Thymus (tissue), 11 donors: ENCODE measurements around the gene PLEKHA6. TPM values are rescaled to one million over a fixed set of nuclear protein-coding genes. Genes with fewer than 3 reads are reported as not detected.

Experiments used
- DNase-seq, 9 donors: peaks; one replicate each; pipeline ENCODE4 v3.0.0-alpha.2; 2013; ENCODE audit warnings: low spot score in 9 of 9, low read depth in 6 of 9, missing footprints in 1 of 9
- H3K27ac ChIP-seq, 2 donors: one replicate each; pipeline ENCODE4 v1.5.1; 2013; ENCODE audit warnings: control low read depth in 1 of 2, low read depth in 1 of 2, low read length in 1 of 2, mild to moderate bottlenecking in 1 of 2, moderate library complexity in 1 of 2
- H3K27me3 ChIP-seq, 2 donors: one replicate each; pipeline ENCODE4 v1.5.1; 2013; ENCODE audit warnings: low read length in 1 of 2; ENCODE audit not compliant: control insufficient read depth in 2 of 2, insufficient read depth in 1 of 2
- H3K36me3 ChIP-seq, 2 donors: one replicate each; pipeline ENCODE4 v1.5.1; 2013; ENCODE audit warnings: low read length in 1 of 2, mild to moderate bottlenecking in 1 of 2, moderate library complexity in 1 of 2; ENCODE audit not compliant: control insufficient read depth in 2 of 2, insufficient read depth in 2 of 2
- H3K4me1 ChIP-seq, 2 donors: one replicate each; pipeline ENCODE4 v1.5.1; 2013; ENCODE audit warnings: low read length in 2 of 2; ENCODE audit not compliant: control insufficient read depth in 2 of 2, insufficient read depth in 2 of 2
- H3K4me3 ChIP-seq, 2 donors: one replicate each; pipeline ENCODE4 v1.5.1; 2013; ENCODE audit warnings: low read length in 2 of 2, control low read depth in 1 of 2, mild to moderate bottlenecking in 1 of 2
- H3K9me3 ChIP-seq, 2 donors: one replicate each; pipeline ENCODE4 v1.5.1; 2013; ENCODE audit warnings: low read length in 1 of 2, mild to moderate bottlenecking in 1 of 2; ENCODE audit not compliant: control insufficient read depth in 2 of 2, insufficient read depth in 1 of 2
- WGBS: extraction: QIAGEN DNeasy Blood & Tissue Kit; methylation state at CpG from one replicate; pipeline ENCODE4 v1.1.7; 2013; 5-methylcytosine and 5-hydroxymethylcytosine counted together
- polyA plus RNA-seq: library from polyadenylated mRNA; stranded (reverse); fragments of 200-250 nt; gene quantifications from one replicate; pipeline ENCODE4 v1.2.3, GENCODE V29; 2013
- total RNA-seq: library from RNA; stranded (reverse); fragments of 120-200 nt; gene quantifications from one replicate; pipeline ENCODE4 v1.2.4, GENCODE V29; 2013
- donor health status: healthy.

Gene PLEKHA6
- total and polyA plus RNA-seq, 2 donors: 0.47 to 1.4 TPM

DNA sequence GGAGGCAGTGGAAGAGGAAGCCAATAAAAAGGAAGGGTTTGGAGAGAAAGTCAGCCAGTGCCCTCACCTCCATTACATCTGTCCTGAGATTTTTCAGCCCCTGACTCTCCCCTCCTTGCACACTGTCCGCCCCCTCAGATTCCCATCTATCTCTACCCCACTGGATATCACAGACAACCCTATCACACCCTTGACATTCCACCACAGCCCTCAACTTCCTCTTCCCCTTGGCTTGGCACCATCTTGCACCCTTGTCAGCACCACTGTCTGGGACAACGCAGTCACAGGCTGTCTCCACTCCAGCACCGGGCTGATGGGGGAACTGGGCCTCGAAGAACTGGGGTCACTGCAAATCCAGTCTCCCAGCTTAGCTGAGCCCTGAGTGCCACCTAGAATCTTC is 14.2 kb upstream of the PLEKHA6 start:
- no peaks in the 10 kb centered on the region for H3K9me3 ChIP-seq
- no peak overlapping the region for H3K4me3 ChIP-seq
- WGBS: 77% methylated on average over 4 of the region's 4 CpGs

DNA sequence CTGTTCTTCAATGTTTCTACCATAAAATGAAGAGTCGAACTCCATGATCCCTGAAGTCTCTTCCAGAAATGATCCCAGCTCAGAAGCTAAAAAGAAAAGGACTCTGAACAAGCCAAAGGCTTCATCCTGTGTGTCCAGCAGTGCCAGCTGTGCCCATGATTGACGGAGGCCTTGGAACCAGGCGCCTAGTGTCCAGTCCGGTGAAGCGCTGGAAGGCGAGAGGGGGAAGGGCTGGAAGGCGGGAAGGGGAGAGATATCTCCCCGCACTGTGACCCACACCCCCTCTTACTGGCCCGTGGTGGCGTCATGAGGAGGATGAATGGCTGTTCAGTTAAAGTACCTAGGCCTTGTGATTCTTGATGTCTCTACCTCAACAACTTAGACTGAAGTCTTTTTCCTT is 10.4 kb upstream of the PLEKHA6 start:
- Histone ChIP-seq H3K9me3 (no peaks in the 10 kb centered on the region), H3K27ac (no peak overlapping the region), H3K27me3 (peaks cover 5 to 16% of the 10 kb centered on the region in 2 donors), H3K36me3 (no peaks in the 10 kb centered on the region), H3K4me3 (no peak overlapping the region), H3K4me1 (no peaks in the 10 kb centered on the region)
- no peak for DNase-seq
- WGBS: 98% methylated on average over 10 of the region's 10 CpGs

More for the DNA sequence above, 14.2 kb upstream of the PLEKHA6 start:
- Histone ChIP-seq H3K36me3 (no peaks in the 10 kb centered on the region), H3K27ac (no peak overlapping the region), H3K4me1 (peaks cover 0 to 12% of the 10 kb centered on the region in 2 donors), H3K27me3 (peaks cover 18 to 51% of the 10 kb centered on the region in 2 donors)
- no peak for DNase-seq

DNA sequence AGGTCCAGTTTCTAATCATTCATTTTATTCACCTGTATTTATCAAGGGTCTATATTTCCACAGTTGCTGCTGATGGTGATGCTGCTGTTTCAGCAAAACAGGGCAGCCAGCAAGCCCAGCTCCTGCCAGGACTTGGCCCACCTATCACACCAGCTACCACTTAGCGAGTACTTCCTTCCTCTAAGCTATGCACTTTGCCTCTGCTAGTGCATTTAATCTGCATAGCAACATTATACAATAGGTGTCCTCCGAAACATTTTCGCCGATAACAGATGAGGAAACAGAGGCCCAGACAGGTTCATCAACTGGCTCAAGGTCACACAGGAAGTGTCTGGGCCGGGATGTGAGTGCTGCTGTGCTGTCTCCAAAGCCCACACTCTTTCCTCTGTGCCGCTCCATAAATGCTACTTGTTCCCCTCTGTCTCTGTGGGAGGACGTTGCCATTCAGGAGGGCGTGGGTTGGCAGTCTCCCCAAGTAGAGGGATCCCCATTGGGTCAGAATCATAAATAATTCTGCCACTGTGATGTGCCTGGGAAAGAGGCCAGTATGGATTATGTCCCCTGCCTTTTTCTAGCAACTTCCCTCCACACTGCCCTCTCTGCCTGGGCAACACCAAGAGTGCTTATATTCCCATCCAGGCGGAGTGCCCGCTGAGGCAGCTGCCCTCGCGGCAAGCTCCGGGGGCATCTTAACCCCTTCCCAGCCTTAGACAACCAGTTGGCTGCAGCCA is 9.4 kb upstream of the PLEKHA6 start:
- H3K4me1 ChIP-seq: no peaks in the 10 kb centered on the region
- no peaks in the 10 kb centered on the region for H3K9me3 ChIP-seq
- DNase-seq: no peak
- no peak overlapping the region for H3K4me3 ChIP-seq
- H3K27ac ChIP-seq: no peak overlapping the region
- WGBS: 59% methylated on average over 13 of the region's 13 CpGs
- no peaks in the 10 kb centered on the region for H3K36me3 ChIP-seq
- H3K27me3 ChIP-seq: peaks cover 0 to 7% of the 10 kb centered on the region in 2 donors

GRCh38 chr1:204367956-204368355 is 8.2 kb upstream of the PLEKHA6 start:
- Histone ChIP-seq H3K36me3 (no peaks in the 10 kb centered on the region), H3K27me3 (peaks cover 0 to 6% of the 10 kb centered on the region in 2 donors), H3K27ac (no peak overlapping the region), H3K4me3 (no peak overlapping the region), H3K4me1 (peaks cover 4 to 9% of the 10 kb centered on the region in 2 donors), H3K9me3 (no peaks in the 10 kb centered on the region)
- WGBS: 95% methylated on average over 10 of the region's 10 CpGs
- no peak for DNase-seq

DNA sequence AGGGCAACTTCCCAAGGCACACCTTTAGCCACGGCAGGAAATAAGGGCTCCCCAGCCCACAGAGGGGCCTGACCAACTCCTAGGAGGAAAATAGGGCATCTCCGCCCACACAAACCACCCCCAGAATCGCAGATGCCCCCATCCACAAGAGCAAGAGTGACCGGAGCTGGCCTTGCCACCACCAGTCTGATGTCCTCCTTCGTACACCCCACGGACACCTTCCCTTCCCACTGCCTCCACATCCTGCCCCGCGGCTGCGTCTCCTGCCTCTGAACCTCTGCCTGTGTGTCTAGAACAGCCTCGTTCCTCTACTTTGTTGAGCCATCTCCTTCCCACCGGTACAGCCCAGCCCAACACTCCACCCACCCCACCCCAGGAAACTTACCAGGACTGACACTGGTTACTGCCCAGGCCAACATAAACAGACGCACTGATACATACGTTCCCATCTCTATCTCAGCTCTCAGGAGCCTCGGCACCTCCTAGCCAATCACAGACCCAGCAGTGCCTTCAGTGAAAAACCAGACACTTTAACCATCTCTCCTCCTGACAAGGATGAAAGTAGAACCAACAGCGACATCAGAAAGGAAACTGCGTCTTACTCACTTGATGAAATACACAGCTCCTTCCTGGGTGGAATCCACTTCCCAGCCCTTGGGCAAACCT is 7.6 kb upstream of the PLEKHA6 start:
- no peak overlapping the region for H3K27ac ChIP-seq
- no peak for DNase-seq
- H3K4me3 ChIP-seq: no peak overlapping the region
- peaks cover 0 to 6% of the 10 kb centered on the region in 2 donors for H3K27me3 ChIP-seq
- 95% methylated on average over 16 of the region's 16 CpGs for WGBS
- no peaks in the 10 kb centered on the region for H3K9me3 ChIP-seq
- no peaks in the 10 kb centered on the region for H3K36me3 ChIP-seq
- H3K4me1 ChIP-seq: peaks cover 4 to 11% of the 10 kb centered on the region in 2 donors

- no peak for DNase-seq
- WGBS: 93% methylated on average over 7 of the region's 7 CpGs
- no peaks in the 10 kb centered on the region for H3K9me3 ChIP-seq
- peaks cover 4 to 11% of the 10 kb centered on the region in 2 donors for H3K4me1 ChIP-seq
- H3K27ac ChIP-seq: no peak overlapping the region
- no peak overlapping the region for H3K4me3 ChIP-seq
- peaks cover 0 to 6% of the 10 kb centered on the region in 2 donors for H3K27me3 ChIP-seq
- H3K36me3 ChIP-seq: no peaks in the 10 kb centered on the region
Measured at GRCh38 chr1:204366759-204367158, 7.0 kb upstream of the PLEKHA6 start.

GRCh38 chr1:204363335-204364114 is 3.8 kb upstream of the PLEKHA6 start:
- Histone ChIP-seq H3K4me1 (peaks cover 4 to 27% of the 10 kb centered on the region in 2 donors), H3K9me3 (no peaks in the 10 kb centered on the region)

GRCh38 chr1:204362984-204363334 is 3.2 kb upstream of the PLEKHA6 start:
- Histone ChIP-seq H3K27ac (peak overlapping the region; percentile 1 to 28), H3K4me3 (peak overlapping the region; percentile 44 to 51), H3K36me3 (no peaks in the 10 kb centered on the region), H3K4me1 (peaks cover 4 to 27% of the 10 kb centered on the region in 2 donors), H3K9me3 (no peaks in the 10 kb centered on the region), H3K27me3 (peaks cover 0 to 11% of the 10 kb centered on the region in 2 donors)
- WGBS: 62% methylated on average over 11 of the region's 11 CpGs
- DNase-seq: no peak

More at GRCh38 chr1:204363335-204364114, 3.8 kb upstream of the PLEKHA6 start:
- Histone ChIP-seq H3K4me3 (peak overlapping the region; percentile 44 to 51), H3K27me3 (peaks cover 0 to 11% of the 10 kb centered on the region in 2 donors), H3K27ac (peak overlapping the region; percentile 1 to 28), H3K36me3 (no peaks in the 10 kb centered on the region)
- 2% methylated on average over 27 of the region's 27 CpGs for whole genome bisulfite sequencing
- peak; percentile 61 to 90 (median 77) for DNase-seq

GRCh38 chr1:204361781-204362180 is 2.1 kb upstream of the PLEKHA6 start:
- Histone ChIP-seq H3K4me3 (no peak overlapping the region), H3K27me3 (peaks cover 0 to 11% of the 10 kb centered on the region in 2 donors), H3K4me1 (peaks cover 4 to 27% of the 10 kb centered on the region in 2 donors), H3K36me3 (no peaks in the 10 kb centered on the region), H3K9me3 (no peaks in the 10 kb centered on the region), H3K27ac (no peak overlapping the region)
- WGBS: 94% methylated on average over 10 of the region's 10 CpGs
- DNase-seq: no peak
